Suprapubic skin (tissue), 4 donors: Measurements from ENCODE around the gene CIART. TPM values are rescaled to one million over a fixed set of nuclear protein-coding genes. Genes with fewer than 3 reads are reported as not detected.
A peak's percentile ranks its signal among the peaks of the same experiment; 100 is the strongest.
"Not testable (repeated sequence)": the region's sequence is repeated elsewhere in the genome, so short reads cannot be mapped to it uniquely, and the experiment has no call there.

ENCODE experiments used
- DNase-seq, 2 donors: peaks; one replicate each; pipeline ENCODE4 v3.0.0-alpha.2; 2019; ENCODE audit warnings: low spot score in 2 of 2
- H3K27ac ChIP-seq: fragments of 200-600 bp; sonication (generic); one replicate; pipeline ENCODE4 v1.5.1; 2019
- H3K27me3 ChIP-seq: fragments of 200-600 bp; sonication (generic); one replicate; pipeline ENCODE4 v1.5.1; 2019
- H3K36me3 ChIP-seq: fragments of 200-600 bp; sonication (generic); one replicate; pipeline ENCODE4 v1.5.1; 2019
- H3K4me1 ChIP-seq: fragments of 200-600 bp; sonication (generic); one replicate; pipeline ENCODE4 v1.5.1; 2019
- H3K4me3 ChIP-seq: fragments of 200-600 bp; sonication (generic); one replicate; pipeline ENCODE4 v1.5.1; 2019; ENCODE audit warnings: mild to moderate bottlenecking
- H3K9me3 ChIP-seq: fragments of 200-600 bp; sonication (generic); one replicate; pipeline ENCODE4 v1.5.1; 2019
- EP300 ChIP-seq: sonication (generic); formaldehyde crosslinking; IDR thresholded peaks from one replicate; pipeline ENCODE4 v1.6.1; 2017; ENCODE audit warnings: antibody characterized with exemption
- POLR2A ChIP-seq, 2 donors: fragments of 450-650 bp; IDR thresholded peaks; one replicate each; pipeline ENCODE4 v1.6.1; 2017; ENCODE audit warnings: antibody characterized with exemption in 2 of 2, mild to moderate bottlenecking in 2 of 2, moderate library complexity in 2 of 2
- POLR2AphosphoS5 ChIP-seq, 3 donors: sonication (generic); formaldehyde crosslinking; IDR thresholded peaks; one replicate each; pipeline ENCODE4 v1.6.1; 2017; ENCODE audit warnings: antibody characterized with exemption in 3 of 3
- WGBS: methylation state at CpG from one replicate; pipeline ENCODE4 v1.1.5; 2018; 5-methylcytosine and 5-hydroxymethylcytosine counted together
- total RNA-seq, 4 donors: library from RNA; depleted of rRNA; stranded (reverse); fragments of >200 nt; gene quantifications; one replicate each; pipeline ENCODE4 v1.1.0, GENCODE V29; 2016
- TF ChIP-seq, protein P1 (sequence below), 2 donors: fragments of 200-600 bp in 1 of 2; fragments of 450-650 bp in 1 of 2; sonication (generic) in 1 of 2; IDR thresholded peaks; one replicate each; pipeline ENCODE4 v1.5.1; 2016 to 2019; ENCODE audit warnings: antibody characterized with exemption in 2 of 2, mild to moderate bottlenecking in 1 of 2, moderate library complexity in 1 of 2

CIART gene
- total RNA-seq, 4 donors from 2014 or later, result 15.8 to 37.4 (median 28.1) TPM

GRCh38 chr1:150302902-150303301 is 20.5 kb downstream of the CIART start:
- no peaks in the 10 kb centered on the region for H3K9me3 ChIP-seq
- H3K4me3 ChIP-seq, result no peak overlapping the region
- H3K4me1 ChIP-seq, result no peaks in the 10 kb centered on the region
- H3K27me3 ChIP-seq, result no peaks in the 10 kb centered on the region
- H3K27ac ChIP-seq, result no peak overlapping the region
- TF ChIP-seq, protein P1, sequence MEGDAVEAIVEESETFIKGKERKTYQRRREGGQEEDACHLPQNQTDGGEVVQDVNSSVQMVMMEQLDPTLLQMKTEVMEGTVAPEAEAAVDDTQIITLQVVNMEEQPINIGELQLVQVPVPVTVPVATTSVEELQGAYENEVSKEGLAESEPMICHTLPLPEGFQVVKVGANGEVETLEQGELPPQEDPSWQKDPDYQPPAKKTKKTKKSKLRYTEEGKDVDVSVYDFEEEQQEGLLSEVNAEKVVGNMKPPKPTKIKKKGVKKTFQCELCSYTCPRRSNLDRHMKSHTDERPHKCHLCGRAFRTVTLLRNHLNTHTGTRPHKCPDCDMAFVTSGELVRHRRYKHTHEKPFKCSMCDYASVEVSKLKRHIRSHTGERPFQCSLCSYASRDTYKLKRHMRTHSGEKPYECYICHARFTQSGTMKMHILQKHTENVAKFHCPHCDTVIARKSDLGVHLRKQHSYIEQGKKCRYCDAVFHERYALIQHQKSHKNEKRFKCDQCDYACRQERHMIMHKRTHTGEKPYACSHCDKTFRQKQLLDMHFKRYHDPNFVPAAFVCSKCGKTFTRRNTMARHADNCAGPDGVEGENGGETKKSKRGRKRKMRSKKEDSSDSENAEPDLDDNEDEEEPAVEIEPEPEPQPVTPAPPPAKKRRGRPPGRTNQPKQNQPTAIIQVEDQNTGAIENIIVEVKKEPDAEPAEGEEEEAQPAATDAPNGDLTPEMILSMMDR (IDR thresholded peaks at IDR 0.05), result no peak
- TF ChIP-seq POLR2A (IDR thresholded peaks at IDR 0.05) (no peak), EP300 (no peak)
- DNase-seq, result no peak
- peaks cover 82% of the 10 kb centered on the region for H3K36me3 ChIP-seq
- 84% methylated on average over 2 of the region's 2 CpGs for WGBS

DNA sequence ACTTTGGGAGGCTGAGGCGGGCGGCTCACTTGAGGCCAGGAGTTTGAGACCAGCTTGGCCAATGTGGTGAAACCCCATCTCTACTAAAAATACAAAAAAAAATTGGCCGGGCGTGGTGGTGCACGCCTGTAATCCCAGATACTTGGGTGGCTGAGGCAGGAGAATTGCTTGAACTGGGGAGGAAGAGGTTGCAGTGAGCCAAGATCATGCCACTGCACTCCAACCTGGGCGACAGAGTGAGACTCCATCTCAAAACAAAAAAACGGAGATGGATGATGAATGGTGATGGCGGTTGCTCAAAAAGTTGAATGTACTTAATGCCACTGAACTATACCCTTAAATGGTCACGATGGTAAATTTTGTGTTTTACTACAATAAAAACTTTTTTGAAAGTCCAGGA is 26.2 kb downstream of the CIART start:
- not testable (repeated sequence) for H3K4me3 ChIP-seq, DNase-seq, H3K27me3 ChIP-seq, H3K9me3 ChIP-seq, H3K27ac ChIP-seq, H3K4me1 ChIP-seq
- 90% methylated on average over 9 of the region's 9 CpGs for WGBS
- H3K36me3 ChIP-seq, result peaks cover 32% of the 10 kb centered on the region

DNA sequence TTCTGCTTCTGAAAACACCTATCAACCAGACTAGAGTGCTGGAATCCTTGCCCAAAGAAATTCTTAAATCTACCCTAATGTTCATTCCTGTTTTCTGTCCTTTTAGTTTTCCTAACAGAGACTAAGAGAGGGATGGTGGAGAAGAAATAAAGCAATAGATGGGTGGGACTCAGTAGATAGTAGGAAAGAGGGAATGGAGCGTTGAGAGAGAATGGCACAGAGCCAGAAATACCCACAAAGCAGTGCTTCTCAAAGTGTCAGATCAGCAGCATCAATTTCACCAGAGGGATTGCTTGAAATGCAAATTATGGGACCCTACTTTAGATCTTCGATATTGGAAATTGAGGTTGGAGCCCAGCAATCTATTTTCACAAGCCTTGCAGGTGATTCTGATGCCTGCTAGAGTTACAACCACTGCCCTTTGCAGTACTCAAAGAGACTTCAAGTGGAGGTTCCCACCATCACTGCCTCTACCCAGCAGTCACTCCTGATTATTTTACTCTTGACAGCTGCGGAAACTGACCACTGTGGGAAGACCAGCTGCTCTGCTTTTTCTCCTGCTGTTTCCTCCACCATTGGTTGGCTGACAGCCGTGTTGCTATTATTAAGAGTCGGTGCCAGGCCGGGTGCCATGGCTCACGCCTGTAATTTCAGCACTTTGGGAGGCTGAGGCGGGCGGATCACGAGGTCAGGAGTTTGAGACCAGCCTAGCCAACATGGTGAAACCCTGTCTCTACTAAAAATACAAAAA is 27.6 kb downstream of the CIART start:
- H3K4me3 ChIP-seq, result no peak overlapping the region
- H3K36me3 ChIP-seq, result peaks cover 24% of the 10 kb centered on the region
- TF ChIP-seq POLR2A (IDR thresholded peaks at IDR 0.05), result no peak
- TF ChIP-seq POLR2AphosphoS5 (IDR thresholded peaks at IDR 0.05), result no peak
- TF ChIP-seq, protein P1 (IDR thresholded peaks at IDR 0.05), result no peak
- TF ChIP-seq EP300, result no peak
- WGBS, result 76% methylated on average over 10 of the region's 10 CpGs
- H3K27ac ChIP-seq, result no peak overlapping the region
- H3K27me3 ChIP-seq, result no peaks in the 10 kb centered on the region
- no peak for DNase-seq
- H3K4me1 ChIP-seq, result no peaks in the 10 kb centered on the region
- H3K9me3 ChIP-seq, result no peaks in the 10 kb centered on the region

- WGBS, result 96% methylated on average over 2 of the region's 2 CpGs
- no peak for DNase-seq
Observed at GRCh38 chr1:150311762-150312161, 29.4 kb downstream of the CIART start.

DNA sequence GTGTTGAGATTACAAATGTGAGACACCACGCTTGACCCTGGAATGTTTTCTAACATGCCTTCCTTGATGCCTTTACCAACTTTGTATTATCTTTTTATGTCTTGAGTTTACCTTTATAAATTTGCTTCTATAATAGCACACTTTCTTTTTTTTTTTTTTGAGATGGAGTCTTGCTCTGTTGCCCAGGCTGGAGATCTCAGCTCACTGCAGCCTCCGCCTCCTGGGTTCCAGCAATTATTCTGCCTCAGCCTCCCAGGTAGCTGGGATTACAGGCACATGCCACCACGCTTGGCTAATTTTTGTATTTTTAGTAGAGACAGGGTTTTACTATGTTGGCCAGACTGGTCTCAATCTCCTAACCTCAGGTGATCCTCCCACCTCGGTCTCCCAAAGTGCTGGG is 32.3 kb downstream of the CIART start:
- not testable (repeated sequence) for H3K4me3 ChIP-seq, DNase-seq, H3K27ac ChIP-seq, H3K36me3 ChIP-seq, H3K9me3 ChIP-seq, H3K4me1 ChIP-seq, H3K27me3 ChIP-seq
- WGBS, result 97% methylated on average over 4 of the region's 4 CpGs

More at GRCh38 chr1:150311762-150312161, 29.4 kb downstream of the CIART start:
- H3K36me3 ChIP-seq, result peaks cover 14% of the 10 kb centered on the region
- no peak overlapping the region for H3K27ac ChIP-seq
- no peaks in the 10 kb centered on the region for H3K27me3 ChIP-seq
- no peaks in the 10 kb centered on the region for H3K9me3 ChIP-seq
- no peak for TF ChIP-seq EP300
- TF ChIP-seq POLR2AphosphoS5 (IDR thresholded peaks at IDR 0.05), result no peak
- TF ChIP-seq, protein P1 (IDR thresholded peaks at IDR 0.05), result no peak
- no peak for TF ChIP-seq POLR2A (IDR thresholded peaks at IDR 0.05)
- H3K4me3 ChIP-seq, result no peak overlapping the region
- H3K4me1 ChIP-seq, result no peaks in the 10 kb centered on the region

DNA sequence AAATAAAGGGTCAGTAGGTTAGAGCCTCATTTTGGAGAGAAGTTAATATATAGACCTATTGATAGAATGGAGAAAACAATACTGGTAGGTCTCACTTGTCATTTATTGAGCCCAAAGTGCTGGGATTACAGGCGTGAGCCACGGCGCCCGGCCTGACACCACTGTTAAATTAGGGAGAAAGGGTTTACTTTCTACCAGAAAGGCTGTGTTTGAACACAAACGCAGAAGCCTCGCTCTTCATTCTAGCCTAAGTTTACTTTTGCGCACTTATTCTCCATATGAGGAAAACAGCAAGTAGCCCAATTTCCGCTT is 38.3 kb downstream of the CIART start:
- Histone ChIP-seq H3K27ac (peak overlapping the region; percentile 87), H3K9me3 (no peaks in the 10 kb centered on the region), H3K27me3 (no peaks in the 10 kb centered on the region), H3K36me3 (peaks cover 9% of the 10 kb centered on the region), H3K4me3 (peak overlapping the region; percentile 69), H3K4me1 (peaks cover 22% of the 10 kb centered on the region)
- no peak for TF ChIP-seq POLR2A (IDR thresholded peaks at IDR 0.05)
- TF ChIP-seq EP300, result no peak
- no peak for TF ChIP-seq POLR2AphosphoS5 (IDR thresholded peaks at IDR 0.05)
- TF ChIP-seq, protein P1 (IDR thresholded peaks at IDR 0.05), result no peak
- DNase-seq, result peak in 1 of 2 donors; percentile 65
- 90% methylated on average over 8 of the region's 8 CpGs for WGBS
